Activated CD4-positive, alpha-beta T cell treated with anti-CD3 and anti-CD28 coated beads, Interleukin-2, amount 50 U/mL, for 48 hours (primary cell): Measurements from ENCODE around the gene PCDHGA8.
"Not testable (repeated sequence)": the region's sequence is repeated elsewhere in the genome, so short reads cannot be mapped to it uniquely, and the experiment has no call there.

Experiments used
- DNase-seq, 2 experiments: peaks; one replicate each; pipeline ENCODE4 v3.0.0-alpha.2; 2020

The PCDHGA8 gene

DNA sequence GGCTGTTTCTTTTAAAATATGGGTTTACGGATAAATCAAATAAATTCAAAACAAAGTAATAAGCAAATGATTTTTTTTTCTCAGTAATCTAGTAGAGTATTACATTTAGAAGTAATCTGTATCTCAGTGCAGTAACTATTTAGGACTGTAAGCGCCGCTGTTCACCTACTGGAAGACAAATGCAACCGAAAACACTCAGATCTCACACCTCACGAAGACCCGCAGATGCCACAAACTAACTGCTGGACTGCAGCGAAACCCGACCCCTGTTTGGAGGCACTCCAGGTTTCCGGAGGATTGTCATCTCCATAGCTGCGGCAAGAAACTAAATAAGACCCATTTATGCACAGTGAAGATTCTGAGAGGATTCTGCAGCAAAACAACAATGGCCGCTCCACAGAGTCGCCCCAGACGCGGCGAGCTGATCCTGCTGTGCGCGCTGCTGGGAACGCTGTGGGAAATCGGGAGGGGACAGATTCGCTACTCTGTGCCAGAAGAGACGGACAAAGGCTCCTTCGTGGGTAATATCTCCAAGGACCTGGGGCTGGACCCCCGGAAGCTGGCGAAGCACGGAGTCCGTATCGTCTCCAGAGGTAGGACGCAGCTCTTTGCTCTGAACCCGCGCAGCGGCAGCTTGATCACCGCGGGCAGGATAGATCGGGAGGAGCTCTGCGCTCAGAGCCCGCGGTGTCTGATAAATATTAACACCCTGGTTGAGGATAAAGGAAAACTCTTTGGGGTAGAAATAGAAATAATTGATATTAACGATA is at the start of gene PCDHGA8:
TSS of gene PCDHGA8 (plus strand) at position 205 of the 770 bp plus-strand sequence. CDS start at position 386, 181 bp downstream.
- no peak for DNase-seq

GRCh38 chr5:141342773-141343172 is 49.7 kb upstream of the PCDHGA8 start:
- DNase-seq = no peak

- no peak for DNase-seq
Measured at GRCh38 chr5:141343242-141343952, 49.0 kb upstream of the PCDHGA8 start, which contains the start of gene PCDHGA3. TSS of gene PCDHGA3 (plus strand) at chr5:141343829. CDS start at chr5:141344034, 205 bp downstream.

GRCh38 chr5:141343953-141344463 is 48.4 kb upstream of the PCDHGA8 start:
- no peak for DNase-seq

DNA sequence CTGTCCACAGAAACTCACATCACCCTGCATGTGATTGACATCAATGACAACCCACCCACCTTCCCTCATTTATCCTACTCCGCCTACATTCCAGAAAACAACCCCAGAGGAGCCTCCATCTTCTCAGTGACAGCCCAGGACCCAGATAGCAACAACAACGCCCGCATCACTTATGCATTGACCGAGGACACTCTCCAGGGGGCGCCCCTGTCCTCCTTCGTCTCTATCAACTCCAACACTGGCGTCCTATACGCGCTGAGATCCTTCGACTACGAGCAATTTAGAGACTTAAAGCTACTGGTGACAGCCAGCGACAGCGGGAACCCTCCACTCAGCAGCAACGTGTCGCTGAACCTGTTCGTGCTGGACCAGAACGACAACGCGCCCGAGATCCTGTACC is 47.1 kb upstream of the PCDHGA8 start:
- no peak for DNase-seq

DNA sequence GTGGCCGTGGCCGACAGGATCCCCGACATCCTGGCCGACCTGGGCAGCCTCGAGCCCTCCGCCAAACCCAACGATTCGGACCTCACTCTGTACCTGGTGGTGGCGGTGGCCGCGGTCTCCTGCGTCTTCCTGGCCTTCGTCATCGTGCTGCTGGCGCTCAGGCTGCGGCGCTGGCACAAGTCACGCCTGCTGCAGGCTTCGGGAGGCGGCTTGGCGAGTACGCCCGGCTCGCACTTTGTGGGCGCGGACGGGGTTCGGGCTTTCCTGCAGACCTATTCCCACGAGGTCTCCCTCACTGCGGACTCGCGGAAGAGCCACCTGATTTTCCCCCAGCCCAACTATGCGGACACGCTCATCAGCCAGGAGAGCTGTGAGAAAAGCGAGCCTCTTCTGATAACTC is 46.4 kb upstream of the PCDHGA8 start:
- not testable (repeated sequence) for DNase-seq

- peak; percentile 24 to 41 for DNase-seq
Measured at GRCh38 chr5:141349917-141350619, 42.4 kb upstream of the PCDHGA8 start, which contains the start of gene PCDHGB1. TSS of gene PCDHGB1 (plus strand) at chr5:141350099. CDS start at chr5:141350261, 162 bp downstream.

- no peak for DNase-seq
Measured at GRCh38 chr5:141351591-141351990, 40.8 kb upstream of the PCDHGA8 start.

- no peak for DNase-seq
Measured at GRCh38 chr5:141354900-141355469, 37.4 kb upstream of the PCDHGA8 start, which contains the start of gene PCDHGA4. TSS of gene PCDHGA4 (plus strand) at chr5:141355021. CDS start at chr5:141355108, 87 bp downstream.

- no peak for DNase-seq
Measured at GRCh38 chr5:141355641-141356040, 36.8 kb upstream of the PCDHGA8 start.

DNA sequence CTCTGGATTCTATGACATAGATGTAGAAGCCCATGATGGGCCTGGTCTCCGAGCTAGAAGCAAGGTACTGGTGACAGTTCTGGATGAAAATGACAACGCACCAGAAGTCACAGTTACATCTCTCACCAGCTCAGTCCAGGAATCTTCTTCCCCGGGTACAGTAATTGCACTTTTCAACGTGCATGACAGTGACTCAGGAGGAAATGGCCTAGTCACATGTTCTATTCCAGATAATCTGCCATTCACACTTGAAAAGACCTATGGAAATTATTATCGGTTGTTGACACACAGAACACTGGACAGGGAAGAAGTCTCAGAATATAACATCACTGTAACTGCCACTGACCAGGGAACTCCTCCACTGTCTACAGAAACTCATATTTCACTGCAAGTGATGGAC is 36.3 kb upstream of the PCDHGA8 start:
- no peak for DNase-seq

- no peak for DNase-seq
Measured at GRCh38 chr5:141356950-141357349, 35.5 kb upstream of the PCDHGA8 start.

DNA sequence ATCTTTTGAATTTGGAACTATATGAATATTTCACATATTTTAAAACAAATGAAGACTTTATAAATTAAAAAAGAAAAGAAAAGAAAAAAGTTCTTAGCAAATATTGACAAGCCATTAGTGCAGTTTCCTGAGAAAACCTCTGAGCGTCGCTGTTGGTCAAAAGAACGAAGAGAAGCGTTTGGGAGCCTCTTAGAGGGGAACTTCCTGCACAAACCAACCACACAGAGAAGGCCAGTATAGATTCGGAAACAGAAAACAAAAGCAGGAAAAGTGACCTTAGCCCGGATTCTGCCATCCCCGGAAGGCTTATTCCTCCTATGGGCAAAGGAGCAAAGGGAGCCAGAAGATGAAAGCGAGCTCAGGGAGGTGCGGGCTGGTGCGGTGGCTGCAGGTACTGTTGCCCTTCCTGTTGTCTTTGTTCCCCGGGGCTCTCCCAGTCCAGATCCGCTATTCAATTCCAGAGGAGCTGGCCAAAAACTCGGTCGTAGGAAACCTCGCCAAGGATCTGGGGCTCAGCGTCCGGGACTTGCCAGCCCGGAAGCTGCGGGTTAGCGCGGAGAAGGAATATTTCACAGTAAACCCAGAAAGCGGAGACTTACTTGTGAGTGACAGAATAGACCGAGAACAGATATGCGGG is 32.5 kb upstream of the PCDHGA8 start, which contains the start of gene PCDHGB2:
TSS of gene PCDHGB2 (plus strand) at position 205 of the 637 bp plus-strand sequence. CDS start at position 347, 142 bp downstream.
- DNase-seq = no peak

- DNase-seq = no peak
Measured at GRCh38 chr5:141360685-141361084, 31.7 kb upstream of the PCDHGA8 start.

- no peak for DNase-seq
Measured at GRCh38 chr5:141362719-141363118, 29.7 kb upstream of the PCDHGA8 start.

DNA sequence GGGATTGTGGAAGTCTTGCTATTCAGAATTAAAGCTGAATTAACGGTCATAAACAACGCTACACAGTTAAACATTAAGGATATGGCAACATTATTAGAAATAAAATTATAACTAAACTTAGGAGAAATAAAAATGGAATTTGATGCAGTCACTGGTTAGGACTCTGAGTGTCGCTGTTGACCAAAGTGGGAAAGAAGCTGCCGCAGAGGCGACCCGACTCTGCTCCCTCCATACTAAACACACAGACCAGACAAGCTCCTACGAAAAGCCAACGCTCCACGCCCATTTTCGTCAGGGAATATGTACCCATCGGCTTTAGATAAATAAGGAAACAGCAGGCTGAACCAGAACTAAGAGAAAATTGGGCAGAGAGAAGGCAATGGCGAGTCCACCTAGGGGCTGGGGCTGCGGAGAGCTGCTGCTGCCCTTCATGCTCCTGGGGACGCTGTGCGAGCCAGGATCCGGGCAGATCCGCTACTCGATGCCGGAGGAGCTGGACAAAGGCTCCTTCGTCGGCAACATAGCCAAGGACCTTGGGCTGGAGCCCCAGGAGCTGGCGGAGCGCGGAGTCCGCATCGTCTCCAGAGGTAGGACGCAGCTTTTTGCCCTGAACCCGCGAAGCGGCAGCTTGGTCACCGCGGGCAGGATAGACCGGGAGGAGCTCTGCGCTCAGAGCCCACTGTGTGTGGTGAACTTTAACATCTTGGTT is 28.3 kb upstream of the PCDHGA8 start, which contains the start of gene PCDHGA5:
TSS of gene PCDHGA5 (plus strand) at position 211 of the 709 bp plus-strand sequence. CDS start at position 380, 169 bp downstream.
- DNase-seq = no peak

DNA sequence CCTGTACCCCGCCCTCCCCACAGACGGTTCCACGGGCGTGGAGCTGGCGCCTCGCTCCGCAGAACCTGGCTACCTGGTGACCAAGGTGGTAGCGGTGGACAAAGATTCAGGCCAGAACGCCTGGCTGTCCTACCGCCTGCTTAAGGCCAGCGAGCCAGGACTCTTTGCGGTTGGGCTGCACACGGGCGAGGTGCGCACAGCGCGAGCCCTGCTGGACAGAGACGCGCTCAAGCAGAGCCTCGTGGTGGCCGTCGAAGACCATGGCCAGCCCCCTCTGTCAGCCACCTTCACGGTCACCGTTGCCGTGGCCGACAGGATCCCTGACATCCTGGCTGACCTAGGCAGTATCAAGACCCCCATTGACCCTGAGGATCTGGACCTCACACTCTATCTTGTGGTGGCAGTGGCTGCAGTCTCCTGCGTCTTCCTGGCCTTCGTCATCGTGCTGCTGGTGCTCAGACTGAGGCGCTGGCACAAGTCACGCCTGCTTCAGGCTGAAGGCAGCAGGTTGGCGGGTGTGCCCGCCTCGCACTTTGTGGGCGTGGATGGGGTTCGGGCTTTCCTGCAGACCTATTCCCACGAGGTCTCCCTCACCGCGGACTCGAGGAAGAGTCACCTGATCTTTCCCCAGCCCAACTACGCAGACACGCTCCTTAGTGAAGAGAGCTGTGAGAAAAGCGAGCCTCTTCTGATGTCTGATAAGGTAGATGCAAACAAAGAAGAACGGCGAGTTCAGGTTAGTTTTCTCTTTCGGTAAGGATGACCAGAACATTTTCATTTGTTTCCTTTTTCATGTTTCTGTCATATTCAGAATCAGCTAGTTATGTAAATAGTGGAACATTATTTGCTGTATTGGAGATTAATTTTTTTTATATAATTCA is 26.2 kb upstream of the PCDHGA8 start:
- DNase-seq = no peak

DNA sequence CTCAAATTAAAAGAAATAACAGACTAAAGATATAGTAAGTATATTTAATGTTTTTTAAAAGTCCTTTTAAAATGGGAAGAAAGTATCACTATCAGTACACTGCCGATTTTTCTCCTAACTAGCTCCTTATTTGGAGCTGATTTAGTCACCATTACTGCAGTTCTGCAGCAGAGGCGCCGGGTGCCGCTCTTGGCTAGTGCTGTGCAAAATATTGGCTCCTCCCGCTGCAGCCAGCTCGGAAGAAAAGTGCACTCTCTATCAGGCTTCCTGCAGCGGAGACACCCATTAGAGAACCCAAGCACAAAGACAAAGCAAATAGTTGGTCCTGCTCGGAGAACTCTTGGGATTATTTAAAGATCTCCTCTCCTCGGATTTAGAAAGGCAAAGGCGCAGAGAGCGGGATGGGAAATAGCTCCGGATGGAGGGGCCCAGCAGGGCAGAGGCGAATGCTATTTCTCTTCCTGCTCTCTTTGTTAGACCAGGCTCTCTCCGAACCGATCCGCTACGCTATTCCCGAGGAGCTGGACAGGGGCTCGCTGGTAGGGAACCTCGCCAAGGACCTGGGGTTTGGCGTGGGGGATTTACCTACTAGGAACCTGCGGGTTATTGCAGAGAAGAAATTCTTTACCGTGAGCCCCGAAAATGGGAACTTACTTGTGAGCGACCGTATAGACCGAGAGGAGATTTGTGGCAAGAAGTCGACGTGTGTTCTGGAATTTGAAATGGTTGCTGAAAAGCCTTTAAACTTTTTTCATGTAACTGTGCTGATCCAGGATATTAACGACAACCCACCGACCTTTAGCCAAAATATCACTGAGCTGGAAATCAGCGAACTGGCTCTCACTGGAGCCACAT is 22.2 kb upstream of the PCDHGA8 start, which contains the start of gene PCDHGB3:
TSS of gene PCDHGB3 (plus strand) at position 249 of the 855 bp plus-strand sequence. CDS start at position 402, 153 bp downstream.
- DNase-seq = peak; percentile 13 to 36
